Mesendoderm (in vitro differentiated cells): ENCODE data around the gene ADGRG6.
A peak's percentile ranks its signal among the peaks of the same experiment; 100 is the strongest.

Source experiments
- DNase-seq: peaks from one replicate; pipeline ENCODE4 v3.0.0; 2013
- H2AK5ac ChIP-seq: 2 replicates; pipeline ENCODE4 v1.6.1; 2013; ENCODE audit warnings: low read length, inconsistent platforms
- H2BK120ac ChIP-seq: 2 replicates; pipeline ENCODE4 v1.6.1; 2013; ENCODE audit warnings: low read depth, mild to moderate bottlenecking, low read length, moderate library complexity, mixed read lengths
- H2BK15ac ChIP-seq: replicated peaks from 2 replicates; pipeline ENCODE4 v1.6.1; 2013; ENCODE audit warnings: low read depth, mild to moderate bottlenecking, moderate library complexity
- H2BK5ac ChIP-seq: 2 replicates; pipeline ENCODE4 v1.6.1; 2013; ENCODE audit warnings: low read length, inconsistent platforms
- H3K18ac ChIP-seq: 2 replicates; pipeline ENCODE4 v1.6.1; 2013; ENCODE audit warnings: mild to moderate bottlenecking, low read length, mixed read lengths
- H3K23ac ChIP-seq: one replicate; pipeline ENCODE4 v1.6.1; 2013; ENCODE audit warnings: low read length
- H3K27ac ChIP-seq: 2 replicates; pipeline ENCODE4 v1.5.1; 2013; ENCODE audit warnings: low read depth, mild to moderate bottlenecking, inconsistent platforms, low read length, moderate library complexity
- H3K27me3 ChIP-seq: 2 replicates; pipeline ENCODE4 v1.6.1; 2013; ENCODE audit warnings: low read length, control low read depth, mild to moderate bottlenecking, inconsistent platforms; ENCODE audit not compliant: insufficient read depth, poor library complexity
- H3K36me3 ChIP-seq: 2 replicates; pipeline ENCODE4 v1.6.1; 2013; ENCODE audit warnings: low read length, inconsistent platforms; ENCODE audit not compliant: control insufficient read depth, insufficient read depth
- H3K4ac ChIP-seq: one replicate; pipeline ENCODE4 v1.6.1; 2013; ENCODE audit warnings: low read depth, mild to moderate bottlenecking, low read length, moderate library complexity
- H3K4me1 ChIP-seq: 2 replicates; pipeline ENCODE4 v1.6.1; 2013; ENCODE audit warnings: low read depth, low read length, inconsistent platforms; ENCODE audit not compliant: control insufficient read depth
- H3K4me2 ChIP-seq: 2 replicates; pipeline ENCODE4 v1.6.1; 2013; ENCODE audit warnings: low read length
- H3K4me3 ChIP-seq: 2 replicates; pipeline ENCODE4 v1.5.1; 2013; ENCODE audit warnings: mild to moderate bottlenecking, low read length
- H3K56ac ChIP-seq: one replicate; pipeline ENCODE4 v1.6.1; 2013; ENCODE audit warnings: low read length
- H3K79me1 ChIP-seq: 2 replicates; pipeline ENCODE4 v1.6.1; 2013; ENCODE audit warnings: low read length, inconsistent platforms
- H3K79me2 ChIP-seq: 2 replicates; pipeline ENCODE4 v1.6.1; 2013; ENCODE audit warnings: mild to moderate bottlenecking, low read length; ENCODE audit not compliant: control insufficient read depth, insufficient read depth
- H3K9ac ChIP-seq: 2 replicates; pipeline ENCODE4 v1.6.1; 2013; ENCODE audit warnings: low read length, inconsistent platforms
- H4K5ac ChIP-seq: one replicate; pipeline ENCODE4 v1.6.1; 2013; ENCODE audit warnings: low read length
- H4K8ac ChIP-seq: one replicate; pipeline ENCODE4 v1.6.1; 2013; ENCODE audit warnings: low read depth, mild to moderate bottlenecking, control low read depth, low read length, moderate library complexity
- WGBS: extraction: QIAGEN DNeasy Blood & Tissue Kit; methylation state at CpG from one replicate; pipeline ENCODE4 v1.1.7; 2013; ENCODE audit warnings: low lambda C conversion rate, missing lambda C conversion rate; ENCODE audit not compliant: insufficient coverage; ENCODE audit errors: extremely low coverage; 5-methylcytosine and 5-hydroxymethylcytosine counted together

Gene ADGRG6

DNA sequence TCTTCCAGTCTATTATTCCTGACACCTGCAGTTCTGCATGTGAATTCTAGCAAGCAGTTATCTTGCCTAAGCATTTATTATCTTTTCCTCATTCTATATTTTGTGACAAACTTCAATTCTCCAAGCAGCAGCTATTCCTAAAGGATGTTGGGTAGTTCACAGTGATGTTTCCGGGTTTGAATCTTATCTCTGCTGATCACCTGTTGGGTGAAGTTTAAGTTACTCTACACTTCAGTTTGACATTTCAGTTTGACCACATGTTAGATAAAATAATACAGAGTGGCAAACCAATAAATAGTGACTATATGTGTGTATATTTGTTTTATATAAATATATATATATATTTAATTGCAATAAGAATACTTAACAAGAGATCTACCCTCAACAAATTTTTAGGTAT, 168.6 kb downstream of the ADGRG6 start:
- Histone ChIP-seq H3K4me1 (no peaks in the 10 kb centered on the region), H3K4me2 (no peak overlapping the region), H3K18ac (no peak overlapping the region), H3K36me3 (no peaks in the 10 kb centered on the region), H2BK5ac (no peak overlapping the region), H3K9ac (no peak overlapping the region), H4K5ac (no peak overlapping the region), H3K79me2 (no peaks in the 10 kb centered on the region), H2BK120ac (no peak overlapping the region), H2AK5ac (no peak overlapping the region), H3K4me3 (no peak overlapping the region), H4K8ac (no peak overlapping the region), H3K23ac (no peak overlapping the region), H3K27ac (no peak overlapping the region), H3K27me3 (no peaks in the 10 kb centered on the region), H3K4ac (no peak overlapping the region), H2BK15ac (no peak overlapping the region), H3K56ac (no peak overlapping the region), H3K79me1 (no peaks in the 10 kb centered on the region)
- no CpG with 5 or more reads among the region's 1 CpG for WGBS
- DNase-seq = no peak

DNA sequence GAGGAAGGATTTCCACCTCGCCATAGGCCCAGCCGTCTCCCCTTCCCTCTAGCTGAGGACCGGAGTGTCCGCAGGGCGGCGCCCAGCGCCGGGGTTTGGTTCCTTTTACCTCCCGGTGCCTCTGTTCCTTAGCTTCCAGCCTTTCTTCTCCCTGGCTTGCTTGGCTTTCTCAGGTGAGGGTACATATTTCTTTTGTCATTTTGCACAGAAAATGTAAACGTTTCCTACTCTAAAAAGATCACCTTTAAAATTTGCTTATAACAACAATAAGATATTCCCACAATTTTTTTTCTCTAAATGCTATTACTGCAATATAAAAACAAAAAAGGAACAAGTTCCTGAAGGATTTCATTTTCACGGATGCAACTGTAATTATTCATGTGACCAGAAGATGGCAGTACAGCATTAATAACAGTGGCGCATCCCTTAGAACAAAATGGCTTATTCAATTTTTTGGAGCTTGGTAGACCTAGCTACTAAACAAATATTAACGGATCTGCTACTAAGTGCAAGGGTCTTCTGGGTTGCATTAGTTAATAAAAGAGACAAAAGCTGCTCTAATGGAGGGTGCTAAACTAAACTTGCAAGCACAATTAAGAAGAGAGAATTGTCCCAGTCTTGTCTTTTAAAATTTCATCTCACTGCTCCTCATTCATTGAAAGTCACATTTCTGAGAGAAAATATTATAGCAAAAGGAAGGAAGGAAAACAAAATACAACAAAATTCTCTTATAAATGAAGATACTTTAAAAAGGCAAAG, 172.9 kb downstream of the ADGRG6 start:
- WGBS = no CpG with 5 or more reads among the region's 13 CpGs
- H3K36me3 ChIP-seq = no peaks in the 10 kb centered on the region
- no peak overlapping the region for H3K9ac ChIP-seq
- H3K56ac ChIP-seq = no peak overlapping the region
- no peak overlapping the region for H2BK15ac ChIP-seq
- no peak overlapping the region for H3K4me3 ChIP-seq
- no peak overlapping the region for H4K5ac ChIP-seq
- H3K4me1 ChIP-seq = no peaks in the 10 kb centered on the region
- H3K4ac ChIP-seq = no peak overlapping the region
- peak; percentile 86 for DNase-seq
- no peak overlapping the region for H2AK5ac ChIP-seq
- no peak overlapping the region for H4K8ac ChIP-seq
- no peaks in the 10 kb centered on the region for H3K27me3 ChIP-seq
- H3K27ac ChIP-seq = no peak overlapping the region
- H3K4me2 ChIP-seq = no peak overlapping the region
- H3K79me1 ChIP-seq = no peaks in the 10 kb centered on the region
- H3K79me2 ChIP-seq = no peaks in the 10 kb centered on the region
- no peak overlapping the region for H2BK5ac ChIP-seq
- no peak overlapping the region for H2BK120ac ChIP-seq
- H3K18ac ChIP-seq = no peak overlapping the region
- H3K23ac ChIP-seq = no peak overlapping the region

DNA sequence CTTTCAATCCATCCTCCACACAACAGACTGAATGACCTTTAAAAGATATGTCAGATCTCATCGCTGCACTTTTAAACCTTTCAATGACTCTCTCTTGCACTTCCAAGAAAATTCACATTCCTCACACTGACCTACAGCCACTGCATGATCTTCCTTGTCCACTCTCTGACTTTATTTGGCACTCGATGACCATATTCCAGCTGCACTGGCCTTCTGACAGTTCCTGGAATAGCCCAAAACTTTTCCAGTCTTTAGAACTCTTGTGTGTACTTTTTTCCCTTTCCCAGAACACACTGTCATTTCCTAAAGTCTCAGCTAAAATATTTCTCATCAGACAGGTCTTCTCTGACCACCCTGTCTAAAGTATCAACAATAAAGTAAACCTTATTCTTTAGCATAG, 174.6 kb downstream of the ADGRG6 start:
- no peak overlapping the region for H3K9ac ChIP-seq
- H3K27me3 ChIP-seq = no peaks in the 10 kb centered on the region
- no peaks in the 10 kb centered on the region for H3K79me1 ChIP-seq
- no peaks in the 10 kb centered on the region for H3K36me3 ChIP-seq
- no peak overlapping the region for H2BK5ac ChIP-seq
- no peaks in the 10 kb centered on the region for H3K79me2 ChIP-seq
- H4K8ac ChIP-seq = no peak overlapping the region
- no peak overlapping the region for H2BK15ac ChIP-seq
- H2AK5ac ChIP-seq = no peak overlapping the region
- no peak overlapping the region for H3K4me3 ChIP-seq
- H4K5ac ChIP-seq = no peak overlapping the region
- H3K23ac ChIP-seq = no peak overlapping the region
- H3K4me1 ChIP-seq = no peaks in the 10 kb centered on the region
- no CpG with 5 or more reads among the region's 2 CpGs for WGBS
- H2BK120ac ChIP-seq = peak overlapping the region; percentile 45
- no peak overlapping the region for H3K4ac ChIP-seq
- H3K27ac ChIP-seq = no peak overlapping the region
- no peak for DNase-seq
- H3K18ac ChIP-seq = no peak overlapping the region
- no peak overlapping the region for H3K56ac ChIP-seq
- H3K4me2 ChIP-seq = no peak overlapping the region

DNA sequence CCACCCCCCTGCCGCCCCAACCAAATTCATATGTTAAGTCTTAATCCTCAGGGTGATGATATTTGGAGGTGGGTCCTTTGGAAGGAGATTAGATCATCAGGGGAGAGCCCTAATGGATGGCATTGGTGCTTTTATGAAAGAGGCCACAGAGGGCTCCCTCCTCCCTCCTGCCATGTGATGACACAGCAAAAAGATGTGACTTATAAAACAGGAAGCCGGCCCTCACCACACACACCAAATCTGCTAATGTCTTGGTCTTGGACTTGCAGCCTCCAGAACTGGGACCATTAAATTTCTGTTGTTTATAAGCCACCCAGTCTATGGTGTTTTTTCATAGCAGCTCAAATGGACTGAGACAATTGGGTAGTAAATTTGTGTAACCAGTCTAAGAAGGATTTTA, 176.3 kb downstream of the ADGRG6 start:
- H4K5ac ChIP-seq = no peak overlapping the region
- no peak overlapping the region for H4K8ac ChIP-seq
- no peak overlapping the region for H3K9ac ChIP-seq
- H3K4me2 ChIP-seq = no peak overlapping the region
- no peak overlapping the region for H3K56ac ChIP-seq
- H2AK5ac ChIP-seq = no peak overlapping the region
- no peak overlapping the region for H3K27ac ChIP-seq
- WGBS = no CpG with 5 or more reads among the region's 2 CpGs
- H3K18ac ChIP-seq = peak overlapping the region; percentile 68
- H3K4me3 ChIP-seq = no peak overlapping the region
- no peak overlapping the region for H3K4ac ChIP-seq
- no peak overlapping the region for H2BK5ac ChIP-seq
- H3K27me3 ChIP-seq = no peaks in the 10 kb centered on the region
- H3K79me1 ChIP-seq = no peaks in the 10 kb centered on the region
- H3K4me1 ChIP-seq = no peaks in the 10 kb centered on the region
- DNase-seq = peak; percentile 76
- no peaks in the 10 kb centered on the region for H3K36me3 ChIP-seq
- no peak overlapping the region for H2BK15ac ChIP-seq
- no peaks in the 10 kb centered on the region for H3K79me2 ChIP-seq
- H2BK120ac ChIP-seq = no peak overlapping the region
- no peak overlapping the region for H3K23ac ChIP-seq

DNA sequence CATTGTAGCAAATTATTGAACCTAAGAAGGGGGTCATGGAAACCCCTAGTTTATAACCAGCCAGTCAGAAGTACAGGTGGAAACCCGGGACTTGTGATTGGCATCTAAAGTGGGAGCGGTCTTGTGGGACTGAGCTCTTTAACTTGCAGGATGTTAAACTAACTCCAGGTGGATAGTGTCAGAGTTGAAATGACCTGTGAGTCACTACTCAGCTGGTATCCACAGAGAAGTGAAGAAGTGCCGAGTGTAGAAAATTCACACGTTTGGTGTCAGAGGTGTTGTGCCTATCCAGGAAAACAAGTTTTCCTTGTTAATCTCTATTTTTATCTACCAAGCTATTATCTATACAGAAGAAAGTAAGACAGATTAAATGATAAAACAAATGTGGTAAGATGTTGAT, 179.7 kb downstream of the ADGRG6 start:
- H2BK120ac ChIP-seq = no peak overlapping the region
- no peaks in the 10 kb centered on the region for H3K79me2 ChIP-seq
- H3K4me2 ChIP-seq = no peak overlapping the region
- no peak overlapping the region for H4K5ac ChIP-seq
- no peak overlapping the region for H3K23ac ChIP-seq
- H2BK15ac ChIP-seq = no peak overlapping the region
- no peak overlapping the region for H3K4ac ChIP-seq
- H4K8ac ChIP-seq = no peak overlapping the region
- H3K4me1 ChIP-seq = no peaks in the 10 kb centered on the region
- no peak overlapping the region for H3K4me3 ChIP-seq
- H3K27ac ChIP-seq = no peak overlapping the region
- H2BK5ac ChIP-seq = no peak overlapping the region
- no CpG with 5 or more reads among the region's 4 CpGs for WGBS
- H3K36me3 ChIP-seq = no peaks in the 10 kb centered on the region
- no peaks in the 10 kb centered on the region for H3K27me3 ChIP-seq
- H2AK5ac ChIP-seq = no peak overlapping the region
- no peak overlapping the region for H3K18ac ChIP-seq
- peak; percentile 42 for DNase-seq
- H3K56ac ChIP-seq = no peak overlapping the region
- H3K79me1 ChIP-seq = no peaks in the 10 kb centered on the region
- no peak overlapping the region for H3K9ac ChIP-seq

DNA sequence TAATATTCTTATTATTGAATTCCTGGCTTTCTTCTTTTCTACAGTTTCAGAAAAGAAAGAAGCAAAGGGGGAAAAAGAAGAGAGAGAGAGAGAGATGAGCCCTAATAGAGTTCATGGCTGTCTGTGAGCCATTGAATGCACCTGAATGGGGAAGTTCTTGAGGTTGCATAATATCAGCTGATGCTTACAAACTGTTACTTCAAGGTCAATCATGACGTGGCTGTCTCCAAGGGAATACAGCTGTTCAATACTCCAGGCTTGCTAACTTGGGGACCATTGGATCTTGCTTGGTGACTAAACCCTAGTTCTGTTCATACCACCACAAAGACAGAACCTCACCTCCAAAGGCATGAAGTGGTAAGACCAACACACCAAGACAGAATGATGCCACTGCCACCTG, 180.4 kb downstream of the ADGRG6 start:
- Histone ChIP-seq H2AK5ac (no peak overlapping the region), H2BK15ac (no peak overlapping the region), H3K56ac (no peak overlapping the region), H3K23ac (no peak overlapping the region), H4K8ac (no peak overlapping the region), H4K5ac (no peak overlapping the region), H2BK5ac (no peak overlapping the region), H3K4me1 (no peaks in the 10 kb centered on the region), H3K18ac (no peak overlapping the region), H3K27me3 (no peaks in the 10 kb centered on the region), H3K79me2 (no peaks in the 10 kb centered on the region), H3K79me1 (no peaks in the 10 kb centered on the region), H3K9ac (no peak overlapping the region), H3K27ac (no peak overlapping the region), H2BK120ac (no peak overlapping the region), H3K4me2 (no peak overlapping the region), H3K36me3 (no peaks in the 10 kb centered on the region), H3K4ac (no peak overlapping the region), H3K4me3 (no peak overlapping the region)
- DNase-seq = no peak
- WGBS = no CpG with 5 or more reads among the region's 1 CpG
